ENCODE results near the gene QRFP. TPM values are rescaled to one million over a fixed set of nuclear protein-coding genes. Genes with fewer than 3 reads are reported as not detected.

QRFP gene
- total RNA-seq, 4 donors from 2014 or later = not detected

- no peak for ATAC-seq
These were observed 23.0 kb upstream of the QRFP start for GRCh38 chr9:130919559-130920145.

GRCh38 chr9:130918826-130919558 is 22.4 kb upstream of the QRFP start:
- no peaks in the 10 kb centered on the region for H3K36me3 ChIP-seq
- no peak overlapping the region for H3K4me3 ChIP-seq
- 87 to 100% methylated on average over 3 to 4 of the region's 33 CpGs for WGBS, 2 donors (ENCODE audit: low coverage in 1 of 2)
- H3K9me3 ChIP-seq = no peaks in the 10 kb centered on the region
- no peak for ATAC-seq
- peaks cover 20% of the 10 kb centered on the region for H3K27me3 ChIP-seq
- H3K4me1 ChIP-seq = peaks cover 0 to 8% (median 0%) of the 10 kb centered on the region in 3 donors
- TF ChIP-seq CTCF (IDR thresholded peaks at IDR 0.05) = no peak
- no peak for TF ChIP-seq POLR2AphosphoS5 (IDR thresholded peaks at IDR 0.05)
- TF ChIP-seq POLR2A (IDR thresholded peaks at IDR 0.05) = no peak
- no peak for TF ChIP-seq EP300 (IDR thresholded peaks at IDR 0.05)
- H3K27ac ChIP-seq = no peak overlapping the region

More at GRCh38 chr9:130919559-130920145, 23.0 kb upstream of the QRFP start:
- no peak for TF ChIP-seq EP300 (IDR thresholded peaks at IDR 0.05)
- no peak for TF ChIP-seq POLR2AphosphoS5 (IDR thresholded peaks at IDR 0.05)
- H3K36me3 ChIP-seq = no peaks in the 10 kb centered on the region
- peaks cover 27% of the 10 kb centered on the region for H3K27me3 ChIP-seq
- WGBS, 2 donors (ENCODE audit: low coverage in 1 of 2) = 75% methylated on average over 6 of the region's 14 CpGs; no CpG with 5 or more reads in 1 of the 2 donors
- H3K27ac ChIP-seq = no peak overlapping the region
- H3K4me3 ChIP-seq = no peak overlapping the region
- H3K4me1 ChIP-seq = peaks cover 0 to 8% (median 0%) of the 10 kb centered on the region in 3 donors
- no peaks in the 10 kb centered on the region for H3K9me3 ChIP-seq

GRCh38 chr9:130918101-130918825 is 21.7 kb upstream of the QRFP start:
- Histone ChIP-seq H3K9me3 (no peaks in the 10 kb centered on the region), H3K36me3 (no peaks in the 10 kb centered on the region), H3K4me1 (peaks cover 0 to 15% (median 0%) of the 10 kb centered on the region in 3 donors), H3K4me3 (no peak overlapping the region), H3K27ac (no peak overlapping the region), H3K27me3 (peaks cover 14% of the 10 kb centered on the region)
- TF ChIP-seq POLR2AphosphoS5 (IDR thresholded peaks at IDR 0.05) (no peak), POLR2A (IDR thresholded peaks at IDR 0.05) (no peak), EP300 (IDR thresholded peaks at IDR 0.05) (no peak), CTCF (IDR thresholded peaks at IDR 0.05) (no peak)
- WGBS, 2 donors (ENCODE audit: low coverage in 1 of 2) = 57 to 69% methylated on average over 4 of the region's 9 CpGs
- no peak for ATAC-seq

GRCh38 chr9:130917168-130917960 is 20.8 kb upstream of the QRFP start:
- H3K4me3 ChIP-seq = no peak overlapping the region
- H3K9me3 ChIP-seq = no peaks in the 10 kb centered on the region
- peaks cover 10% of the 10 kb centered on the region for H3K27me3 ChIP-seq
- no peak overlapping the region for H3K27ac ChIP-seq
- no peaks in the 10 kb centered on the region for H3K36me3 ChIP-seq
- no peak for ATAC-seq
- WGBS, 2 donors (ENCODE audit: low coverage in 1 of 2) = 80 to 91% methylated on average over 9 to 22 of the region's 34 CpGs
- peaks cover 0 to 24% (median 0%) of the 10 kb centered on the region in 3 donors for H3K4me1 ChIP-seq
- TF ChIP-seq POLR2AphosphoS5 (IDR thresholded peaks at IDR 0.05) (no peak), EP300 (IDR thresholded peaks at IDR 0.05) (no peak), CTCF (IDR thresholded peaks at IDR 0.05) (no peak), POLR2A (IDR thresholded peaks at IDR 0.05) (no peak)

GRCh38 chr9:130915096-130915447 is 18.5 kb upstream of the QRFP start:
- Histone ChIP-seq H3K27ac (no peak overlapping the region), H3K36me3 (no peaks in the 10 kb centered on the region), H3K27me3 (peaks cover 6% of the 10 kb centered on the region), H3K9me3 (no peaks in the 10 kb centered on the region), H3K4me3 (no peak overlapping the region), H3K4me1 (peaks cover 0 to 24% (median 0%) of the 10 kb centered on the region in 3 donors)
- no peak for ATAC-seq
- TF ChIP-seq EP300 (IDR thresholded peaks at IDR 0.05) = no peak
- no peak for TF ChIP-seq CTCF (IDR thresholded peaks at IDR 0.05)
- WGBS, 2 donors (ENCODE audit: low coverage in 1 of 2) = 83% methylated on average over 1 of the region's 8 CpGs; no CpG with 5 or more reads in 1 of the 2 donors

Data from gastroesophageal sphincter (tissue), 4 donors.